Measurements from ENCODE around the gene TTYH2. TPM values are rescaled to one million over a fixed set of nuclear protein-coding genes. Genes with fewer than 3 reads are reported as not detected.

TTYH2 gene
- total RNA-seq, 4 donors from 2014 or later, result 5.5 to 7.7 (median 6.3) TPM

- ATAC-seq, result peak; percentile 88
- Histone ChIP-seq H3K27ac (peak within 1 kb of the TSS; percentile 45 to 90 (median 88)), H3K4me3 (peak within 1 kb of the TSS; percentile 89 to 93), H3K27me3 (peaks cover 44% of the 10 kb centered on the region), H3K9me3 (no peaks in the 10 kb centered on the region), H3K36me3 (peaks cover 0 to 42% of the 10 kb centered on the region in 2 donors), H3K4me1 (peaks cover 0 to 60% (median 19%) of the 10 kb centered on the region in 3 donors)
- 0% methylated on average over 9 to 10 of the region's 53 CpGs for WGBS, 2 donors (ENCODE audit: low coverage in 1 of 2)
- TF ChIP-seq POLR2A (IDR thresholded peaks at IDR 0.05) (peak; percentile 72), POLR2AphosphoS5 (IDR thresholded peaks at IDR 0.05) (peak; percentile 98), EP300 (IDR thresholded peaks at IDR 0.05) (no peak), CTCF (IDR thresholded peaks at IDR 0.05) (peak; percentile 87 to 97 (median 96))
Observed at GRCh38 chr17:74203439-74204240, 9.7 kb upstream of the TTYH2 start, which contains the start of gene RPL38. Gene RPL38 (plus strand): TSS chr17:74203678. CDS start chr17:74203956, 278 bp downstream.

DNA sequence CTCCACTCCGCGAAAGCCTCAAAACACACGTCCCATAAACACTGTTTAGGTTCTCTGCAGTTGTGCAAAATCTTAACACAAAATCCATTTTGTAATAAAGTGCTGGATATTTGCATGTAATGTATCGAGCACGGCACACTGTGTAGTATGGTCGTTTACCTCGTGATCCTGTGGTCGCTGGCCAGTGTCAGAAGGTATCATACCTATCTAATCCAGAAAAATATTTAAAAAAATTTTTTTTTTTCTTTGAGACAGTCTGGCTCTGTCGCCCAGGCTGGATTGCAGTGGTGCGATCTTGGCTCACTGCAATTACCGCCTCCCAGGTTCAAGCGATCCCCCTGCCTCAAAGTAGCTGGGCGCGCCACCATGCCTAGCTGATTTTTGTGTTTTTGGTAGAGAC, 8.9 kb upstream of the TTYH2 start:
- H3K27me3 ChIP-seq, result peaks cover 37% of the 10 kb centered on the region
- peak overlapping the region in 3 of 4 donors; percentile 88 to 90 (median 88) for H3K27ac ChIP-seq
- H3K9me3 ChIP-seq, result no peaks in the 10 kb centered on the region
- 34 to 56% methylated on average over 10 to 14 of the region's 14 CpGs for WGBS, 2 donors (ENCODE audit: low coverage in 1 of 2)
- peak overlapping the region; percentile 89 to 93 for H3K4me3 ChIP-seq
- TF ChIP-seq POLR2AphosphoS5 (IDR thresholded peaks at IDR 0.05) (no peak), POLR2A (IDR thresholded peaks at IDR 0.05) (no peak), CTCF (IDR thresholded peaks at IDR 0.05) (no peak), EP300 (IDR thresholded peaks at IDR 0.05) (no peak)
- peaks cover 0 to 51% of the 10 kb centered on the region in 2 donors for H3K36me3 ChIP-seq
- no peak for ATAC-seq
- H3K4me1 ChIP-seq, result peaks cover 0 to 65% (median 19%) of the 10 kb centered on the region in 3 donors

DNA sequence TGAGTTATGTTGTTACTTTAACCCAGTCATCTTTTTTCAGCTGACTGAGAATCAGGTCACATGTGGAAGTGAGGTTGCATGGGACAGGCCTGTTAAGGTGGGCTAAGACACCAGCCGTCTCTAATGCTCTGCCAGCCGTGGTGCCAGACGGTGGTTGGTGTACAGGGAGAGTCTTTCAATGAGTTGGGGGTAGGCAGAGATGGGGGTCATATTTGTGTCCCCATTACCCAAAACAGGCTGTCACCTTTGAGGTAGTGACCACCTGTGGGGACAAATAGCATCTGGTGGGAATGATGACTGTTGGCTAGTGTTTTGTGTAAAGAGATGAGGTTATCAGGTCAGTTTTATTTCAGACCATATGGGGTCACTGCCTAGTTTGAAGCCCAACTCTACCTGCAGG, 8.1 kb upstream of the TTYH2 start:
- Histone ChIP-seq H3K27ac (peak overlapping the region in 1 of 4 donors; percentile 88), H3K4me3 (no peak overlapping the region), H3K36me3 (peaks cover 0 to 59% of the 10 kb centered on the region in 2 donors), H3K9me3 (no peaks in the 10 kb centered on the region), H3K4me1 (peaks cover 0 to 69% (median 23%) of the 10 kb centered on the region in 3 donors), H3K27me3 (peaks cover 29% of the 10 kb centered on the region)
- no peak for ATAC-seq
- no peak for TF ChIP-seq POLR2AphosphoS5 (IDR thresholded peaks at IDR 0.05)
- no peak for TF ChIP-seq EP300 (IDR thresholded peaks at IDR 0.05)
- no peak for TF ChIP-seq CTCF (IDR thresholded peaks at IDR 0.05)
- no peak for TF ChIP-seq POLR2A (IDR thresholded peaks at IDR 0.05)
- 52 to 97% methylated on average over 2 to 3 of the region's 3 CpGs for WGBS, 2 donors (ENCODE audit: low coverage in 1 of 2)

DNA sequence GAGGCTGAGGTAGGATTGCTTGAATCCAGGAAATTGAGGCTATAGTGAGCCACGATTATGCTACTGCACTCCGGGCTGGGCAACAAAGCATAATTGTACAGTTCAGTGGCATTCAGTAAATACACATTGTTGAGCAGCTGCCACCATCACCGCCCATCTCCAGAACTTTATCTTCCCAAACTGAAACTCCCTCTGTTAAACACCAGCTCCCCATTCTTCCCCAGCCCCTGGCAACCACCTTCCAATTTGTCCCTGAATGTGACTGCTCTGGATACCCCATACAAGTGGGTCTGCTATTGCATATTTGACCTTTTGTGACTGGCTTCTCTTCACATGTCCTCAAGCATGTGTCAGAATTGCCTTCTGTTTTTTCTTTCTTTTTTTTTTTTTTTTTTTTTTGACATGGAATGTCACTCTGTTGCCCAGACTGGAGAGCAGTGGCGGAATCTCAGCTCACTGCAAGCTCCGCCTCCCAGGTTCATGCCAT, 7.0 kb upstream of the TTYH2 start:
- 56 to 78% methylated on average over 3 to 4 of the region's 5 CpGs for WGBS, 2 donors (ENCODE audit: low coverage in 1 of 2)
- Histone ChIP-seq H3K27ac (no peak overlapping the region), H3K4me1 (peaks cover 0 to 80% (median 33%) of the 10 kb centered on the region in 3 donors), H3K27me3 (peaks cover 18% of the 10 kb centered on the region), H3K36me3 (peaks cover 0 to 59% of the 10 kb centered on the region in 2 donors), H3K4me3 (no peak overlapping the region), H3K9me3 (no peaks in the 10 kb centered on the region)
- no peak for ATAC-seq
- TF ChIP-seq POLR2AphosphoS5 (IDR thresholded peaks at IDR 0.05), result no peak
- TF ChIP-seq EP300 (IDR thresholded peaks at IDR 0.05), result no peak
- TF ChIP-seq POLR2A (IDR thresholded peaks at IDR 0.05), result no peak
- TF ChIP-seq CTCF (IDR thresholded peaks at IDR 0.05), result no peak
